ENCODE results near the gene PPP1R14C. TPM values are rescaled to one million over a fixed set of nuclear protein-coding genes. Genes with fewer than 3 reads are reported as not detected.
A peak's percentile ranks its signal among the peaks of the same experiment; 100 is the strongest.

The PPP1R14C gene
- total and polyA plus RNA-seq, 10 of the 15 experiments (the other 5 are each of a cell fraction or from before 2014, with no cell fraction given): 0.07 to 1.6 (median 0.13) TPM; not detected in 4

- TF ChIP-seq NRF1 (conservative IDR thresholded peaks at IDR 0.05; ENCODE audit: low read depth, low read length) (no peak), KAT2A (conservative IDR thresholded peaks at IDR 0.05; ENCODE audit: control insufficient read depth, low read depth, low read length) (no peak), ZNF24 (IDR thresholded peaks at IDR 0.05) (no peak), CBX3 (IDR thresholded peaks at IDR 0.05; ENCODE audit: borderline replicate concordance, low read depth) (no peak)
Observed at GRCh38 chr6:150251566-150252186, 108.8 kb downstream of the PPP1R14C start (continued).

- no peaks in the 10 kb centered on the region for H3K4me1 ChIP-seq (ENCODE audit: control insufficient read depth, insufficient read depth, low read length)
- H3K9me3 ChIP-seq (replicated peaks; ENCODE audit: control insufficient read depth, insufficient read depth, low read length): no peaks in the 10 kb centered on the region; the same call in 2 of the 3 replicates
- no peaks in the 10 kb centered on the region for H4K20me1 ChIP-seq (ENCODE audit: control insufficient read depth, insufficient read depth)
- WGBS (ENCODE audit: insufficient coverage, insufficient replicate concordance, low lambda C conversion rate, missing lambda C conversion rate): 17% methylated on average over 6 of the region's 6 CpGs
- no peaks in the 10 kb centered on the region for H3K36me3 ChIP-seq (ENCODE audit: control insufficient read depth in 2 of 2, insufficient read depth in 2 of 2, low read length in 1 of 2)
- no peak overlapping the region for H3K9ac ChIP-seq (ENCODE audit: control insufficient read depth, insufficient read depth, low read length)
- no peaks in the 10 kb centered on the region for H3K79me2 ChIP-seq (ENCODE audit: control insufficient read depth, insufficient read depth, low read length)
- SMC1A ChIA-PET (ENCODE audit: uncharacterized antibody, unreplicated experiment): no interaction called here
- POLR2A ChIA-PET: no interaction called here
- FAIRE-seq (no peak), ATAC-seq (peak; percentile 61), DNase-seq (ENCODE audit: low read depth, low spot score) (no peak)
- in situ Hi-C loops (cut with MboI) (no loop called here), intact Hi-C loops (cut with micrococcal nuclease; ENCODE audit: unreplicated experiment) (no loop called here)
- no peak overlapping the region for H2AFZ ChIP-seq (ENCODE audit: control insufficient read depth, low read depth, low read length)
- H3K4me2 ChIP-seq (ENCODE audit: control insufficient read depth, insufficient read depth): no peak overlapping the region
- peak; percentile 53; the same call in 1 of the 2 replicates for TF ChIP-seq EED (IDR thresholded peaks at IDR 0.05; ENCODE audit: low read depth)
- TF ChIP-seq ZNF687 (IDR thresholded peaks at IDR 0.05): no peak
- TF ChIP-seq JUNB (IDR thresholded peaks at IDR 0.05): peak; percentile 37
- no peak for TF ChIP-seq NR2C2 (IDR thresholded peaks at IDR 0.05; ENCODE audit: borderline replicate concordance, control insufficient read depth, insufficient read length, low read depth)
- no peak overlapping the region for H3K4me3 ChIP-seq
- CTCF ChIA-PET: no interaction called here
- RAD21 ChIA-PET (ENCODE audit: unreplicated experiment): no interaction called here
- H3K27me3 ChIP-seq (replicated peaks in 1 of 2; ENCODE audit: control insufficient read depth in 2 of 2, insufficient read depth in 2 of 2, low read length in 1 of 2): peaks cover 4% of the 10 kb centered on the region in 2 experiments; a peak in 3 of 4 replicates
- no peak overlapping the region for H3K27ac ChIP-seq (ENCODE audit: control insufficient read depth, insufficient read depth)
- BruUV-seq (replicated peaks): no TSS peak
Observed at GRCh38 chr6:150252714-150253444, 110.0 kb downstream of the PPP1R14C start.

Data from GM12878 (cell line).